ENCODE measurements around the gene RPL18A. TPM values are rescaled to one million over a fixed set of nuclear protein-coding genes. Genes with fewer than 3 reads are reported as not detected.
A peak's percentile ranks its signal among the peaks of the same experiment; 100 is the strongest.

RPL18A gene
- total RNA-seq, 2 experiments from 2014 or later: 3,019 to 3,145 TPM

DNA sequence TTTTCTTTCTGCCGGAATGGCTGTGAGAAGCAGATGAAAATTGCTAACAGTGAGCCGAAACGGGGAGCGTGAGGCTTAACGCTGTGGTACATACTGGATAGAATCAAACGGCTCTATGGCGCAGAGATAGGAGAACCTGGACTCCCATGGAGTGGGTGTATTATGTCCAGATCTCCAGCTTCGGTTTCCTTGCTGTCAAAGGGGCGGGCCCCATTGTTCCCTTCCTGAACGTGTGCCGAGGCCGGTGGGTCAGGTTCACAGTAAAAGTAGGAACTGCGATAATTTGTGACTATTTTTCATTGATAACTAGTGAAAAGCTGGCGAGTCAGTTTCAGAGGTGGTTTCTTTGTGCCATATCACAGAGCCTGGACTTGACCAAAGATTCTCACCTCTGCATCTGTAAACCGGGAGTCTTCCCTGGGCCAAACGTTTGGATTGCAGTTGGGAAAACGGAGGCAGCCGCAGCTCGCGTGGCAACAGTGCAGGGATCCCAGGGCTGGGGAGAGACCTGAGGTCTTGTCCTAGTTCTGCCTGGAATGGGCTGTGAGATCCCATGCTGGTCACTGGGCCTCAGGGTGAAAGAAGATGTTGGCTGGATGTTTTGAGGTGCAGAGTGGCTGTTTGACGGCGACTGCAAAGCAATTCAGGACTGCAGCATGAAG lies 752 bp downstream of the RPL18A start:
- POLR2A ChIA-PET: interaction anchor here (0.7 to 1.7 kb wide), 3 partner anchors 11 to 72 kb away, joined by 3 read pairs; partner anchors contain the start of gene CCDC124
- TSS peak; percentile 78 for BruUV-seq (replicated peaks)
- intact Hi-C loops (cut with micrococcal nuclease; ENCODE audit: unreplicated experiment): no loop called here

GRCh38 chr19:17860993-17861360 lies 1.3 kb downstream of the RPL18A start:
- H4K20me1 ChIP-seq (ENCODE audit: insufficient read depth, low read length): peaks cover 21% of the 10 kb centered on the region
- H3K36me3 ChIP-seq (ENCODE audit: insufficient read depth, low read length): peaks cover 56% of the 10 kb centered on the region

More for the DNA sequence above, 752 bp downstream of the RPL18A start:
- H3K4me3 ChIP-seq (ENCODE audit: low read depth, low read length, poor library complexity, severe bottlenecking): peak overlapping the region; percentile 90
- peaks cover 56% of the 10 kb centered on the region for H3K36me3 ChIP-seq (ENCODE audit: insufficient read depth, low read length)
- peaks cover 28% of the 10 kb centered on the region for H3K79me2 ChIP-seq (ENCODE audit: insufficient read depth, low read depth, low read length)
- peak overlapping the region; percentile 96 for H3K4me2 ChIP-seq (ENCODE audit: low read length)
- TF ChIP-seq CTCF (conservative IDR thresholded peaks at IDR 0.05; ENCODE audit: low read length): no peak
- no peak for TF ChIP-seq EZH2phosphoT487 (IDR thresholded peaks at IDR 0.05; ENCODE audit: borderline replicate concordance, low read depth, low read length)
- peak; percentile 37 for DNase-seq (ENCODE audit: low spot score)
- H4K20me1 ChIP-seq (ENCODE audit: insufficient read depth, low read length): peaks cover 21% of the 10 kb centered on the region
- no peak overlapping the region for H2AFZ ChIP-seq (ENCODE audit: low read length)
- peaks cover 36% of the 10 kb centered on the region for H3K4me1 ChIP-seq (ENCODE audit: insufficient read depth, low read length, poor library complexity, severe bottlenecking)
- CTCF ChIA-PET (ENCODE audit: unreplicated experiment): no interaction called here
- H3K9me3 ChIP-seq (ENCODE audit: low read length): no peaks in the 10 kb centered on the region
- peak overlapping the region; percentile 65 for H3K27ac ChIP-seq (ENCODE audit: low read depth, low read length, poor library complexity, severe bottlenecking)
- no peaks in the 10 kb centered on the region for H3K9me2 ChIP-seq (ENCODE audit: insufficient read depth, low read length)

More at GRCh38 chr19:17860993-17861360, 1.3 kb downstream of the RPL18A start:
- TF ChIP-seq CTCF (conservative IDR thresholded peaks at IDR 0.05; ENCODE audit: low read length): no peak
- TF ChIP-seq EZH2phosphoT487 (IDR thresholded peaks at IDR 0.05; ENCODE audit: borderline replicate concordance, low read depth, low read length): no peak
- Histone ChIP-seq H3K4me2 (ENCODE audit: low read length) (peak overlapping the region; percentile 96), H3K79me2 (ENCODE audit: insufficient read depth, low read depth, low read length) (peaks cover 28% of the 10 kb centered on the region), H3K9me2 (ENCODE audit: insufficient read depth, low read length) (no peaks in the 10 kb centered on the region), H2AFZ (ENCODE audit: low read length) (no peak overlapping the region), H3K4me3 (ENCODE audit: low read depth, low read length, poor library complexity, severe bottlenecking) (peak overlapping the region; percentile 90), H3K9me3 (ENCODE audit: low read length) (no peaks in the 10 kb centered on the region), H3K27ac (ENCODE audit: low read depth, low read length, poor library complexity, severe bottlenecking) (peak overlapping the region; percentile 65), H3K4me1 (ENCODE audit: insufficient read depth, low read length, poor library complexity, severe bottlenecking) (peaks cover 36% of the 10 kb centered on the region)
- no peak for DNase-seq (ENCODE audit: low spot score)
- intact Hi-C loops (cut with micrococcal nuclease; ENCODE audit: unreplicated experiment): no loop called here
- POLR2A ChIA-PET: interaction anchor here (0.7 to 1.7 kb wide), 3 partner anchors 10 to 72 kb away, joined by 3 read pairs; partner anchors contain the start of gene CCDC124
- CTCF ChIA-PET (ENCODE audit: unreplicated experiment): no interaction called here
- BruUV-seq (replicated peaks): no TSS peak

Data from OCI-LY7 (cell line).